K562 (cell line): Measurements from ENCODE around the gene OMP. TPM values are rescaled to one million over a fixed set of nuclear protein-coding genes. Genes with fewer than 3 reads are reported as not detected.

Experiments
- ATAC-seq: fragments of 200-7000 bp; cut with Tn5 transposase; 3 replicates; pipeline ENCODE4 v1.9.1; 2020; ENCODE audit warnings: moderate library complexity
- BruUV-seq: library from RNA; stranded (reverse); fragments of 400-500 nt; replicated peaks from 2 replicates; lab custom pipeline; 2021; lab: Mats Ljungman, UMichigan
- CTCF ChIA-PET: fragments of 300-600 bp; formaldehyde crosslinking; extraction: SDS; loops from one replicate; lab custom pipeline; 2021; ENCODE audit warnings: low intra/inter-chr PET ratio; lab: Yijun Ruan, JAX
- POLR2A ChIA-PET: fragments of 300-600, 350-650 bp; sonication (Branson Sonifier 250); formaldehyde crosslinking; extraction: SDS; loops from one replicate; lab custom pipeline; 2021; ENCODE audit warnings: antibody characterized with exemption, inconsistent platforms; lab: Yijun Ruan, JAX
- DNase-seq, 4 experiments: peaks; one replicate each; pipeline versions ENCODE4 v3.0.0 to v3.0.0-alpha.2; 2011 to 2018; ENCODE audit warnings: low spot score in 3 of 4, mixed read lengths in 3 of 4; ENCODE audit errors: extremely low read depth in 1 of 4
- FAIRE-seq: peaks from 2 replicates; lab custom pipeline; 2011; peaks lifted over from hg19 to GRCh38; lab: Jason Lieb, UNC
- H2AFZ ChIP-seq: 2 replicates; pipeline ENCODE4 v1.6.0; 2011; ENCODE audit warnings: low read depth, low read length, control low read depth, inconsistent platforms
- H3K27ac ChIP-seq: fragments of 200-600 bp; 3 replicates; pipeline ENCODE4 v1.8.0; 2011; ENCODE audit warnings: low read depth, mild to moderate bottlenecking, control low read depth, inconsistent platforms, low read length, moderate library complexity, mixed read lengths; ENCODE audit errors: extremely low read depth
- H3K27me3 ChIP-seq, 2 experiments: fragments of 300-600 bp in 1 of 2; 2 replicates in 1 of 2; 3 replicates in 1 of 2; pipeline versions ENCODE4 v1.6.0 to v1.8.0; 2011; ENCODE audit warnings: inconsistent platforms in 2 of 2, low read length in 2 of 2, mild to moderate bottlenecking in 1 of 2, mixed read lengths in 1 of 2, moderate library complexity in 1 of 2; ENCODE audit not compliant: control insufficient read depth in 2 of 2, insufficient read depth in 2 of 2
- H3K36me3 ChIP-seq: fragments of 300-600 bp; 3 replicates; pipeline ENCODE4 v1.8.0; 2011; ENCODE audit warnings: mild to moderate bottlenecking, low read length, inconsistent platforms; ENCODE audit not compliant: control insufficient read depth, insufficient read depth
- H3K4me1 ChIP-seq, 2 experiments: fragments of 200-600 bp in 1 of 2; replicated peaks in 1 of 2; 2 replicates in 1 of 2; 3 replicates in 1 of 2; pipeline versions ENCODE4 v1.5.1 to v1.8.0; 2011; ENCODE audit warnings: inconsistent platforms in 2 of 2, low read length in 2 of 2, mild to moderate bottlenecking in 1 of 2, mixed read lengths in 1 of 2, moderate library complexity in 1 of 2; ENCODE audit not compliant: control insufficient read depth in 2 of 2, insufficient read depth in 2 of 2
- H3K4me2 ChIP-seq: 2 replicates; pipeline ENCODE4 v1.6.1; 2011; ENCODE audit warnings: low read length, control low read depth, inconsistent platforms, mixed read lengths; ENCODE audit not compliant: insufficient read depth
- H3K4me3 ChIP-seq: fragments of 200-600 bp; sonication (generic), shearing (Covaris generic); 2 replicates; pipeline ENCODE4 v1.5.1; 2016; ENCODE audit warnings: control low read depth, inconsistent platforms
- H3K79me2 ChIP-seq: fragments of 200-600 bp; 3 replicates; pipeline ENCODE4 v1.8.0; 2011; ENCODE audit warnings: low read length, inconsistent platforms; ENCODE audit not compliant: control insufficient read depth, insufficient read depth
- H3K9ac ChIP-seq, 2 experiments: 2 replicates each; pipeline versions ENCODE4 v1.6.0 to v1.6.1; 2011; ENCODE audit warnings: low read depth in 2 of 2, low read length in 2 of 2, control low read depth in 1 of 2, inconsistent platforms in 1 of 2, mild to moderate bottlenecking in 1 of 2, mixed read lengths in 1 of 2; ENCODE audit not compliant: insufficient read depth in 1 of 2
- H3K9me1 ChIP-seq: one replicate; pipeline ENCODE4 v1.6.0; 2011; ENCODE audit warnings: inconsistent platforms, mild to moderate bottlenecking, low read length, moderate library complexity; ENCODE audit not compliant: control insufficient read depth, insufficient read depth
- H3K9me3 ChIP-seq: replicated peaks from 2 replicates; pipeline ENCODE4 v1.5.1; 2011; ENCODE audit warnings: low read depth, low read length, inconsistent platforms; ENCODE audit not compliant: control insufficient read depth, insufficient read depth
- H4K20me1 ChIP-seq: replicated peaks from 2 replicates; pipeline ENCODE4 v1.6.1; 2011; ENCODE audit warnings: low read length, inconsistent platforms, mixed read lengths; ENCODE audit not compliant: control insufficient read depth, insufficient read depth
- ARHGAP35 ChIP-seq: fragments of 450-650 bp; IDR thresholded peaks from 2 replicates; pipeline ENCODE4 v1.6.1; 2018; ENCODE audit not compliant: partially characterized antibody
- NFIX ChIP-seq: fragments of 250-450 bp; sonication (Bioruptor Pico); IDR thresholded peaks from 2 replicates; pipeline ENCODE4 v1.4.0; 2020; ENCODE audit warnings: low read depth, mild to moderate bottlenecking, moderate library complexity
- NFYB ChIP-seq: IDR thresholded peaks from 2 replicates; pipeline ENCODE4 v1.6.1; 2011; ENCODE audit warnings: mild to moderate bottlenecking, moderate library complexity; ENCODE audit not compliant: insufficient read length; ENCODE audit errors: extremely low read depth
- RBBP5 ChIP-seq: fragments of 200-600 bp; sonication (generic); IDR thresholded peaks from 2 replicates; pipeline ENCODE4 v1.6.1; 2012; ENCODE audit warnings: borderline replicate concordance, mild to moderate bottlenecking, low read length, control low read depth, inconsistent platforms; ENCODE audit not compliant: insufficient read depth, poor library complexity, severe bottlenecking
- REST ChIP-seq, 2 experiments: fragments of 450-650 bp; formaldehyde crosslinking in 1 of 2; IDR thresholded peaks; 2 replicates each; pipeline versions ENCODE4 v1.4.0 to v1.6.1; 2014 to 2020; ENCODE audit warnings: mild to moderate bottlenecking in 2 of 2, borderline replicate concordance in 1 of 2, low read depth in 1 of 2
- ZBTB49 ChIP-seq: sonication (generic); formaldehyde crosslinking; IDR thresholded peaks from 2 replicates; pipeline ENCODE4 v1.8.0; 2022; ENCODE audit warnings: missing genetic modification reagents, mild to moderate bottlenecking, borderline replicate concordance
- ZNF174 ChIP-seq: fragments of 250-450 bp; sonication (Bioruptor Pico); IDR thresholded peaks from 2 replicates; pipeline ENCODE4 v1.4.0; 2020; ENCODE audit warnings: mild to moderate bottlenecking
- ZNF217 ChIP-seq: sonication (generic); formaldehyde crosslinking; IDR thresholded peaks from 2 replicates; pipeline ENCODE4 v1.8.0; 2022; ENCODE audit warnings: mild to moderate bottlenecking, missing genetic modification reagents
- ZNF707 ChIP-seq: fragments of 250-450 bp; sonication (Bioruptor Pico); conservative IDR thresholded peaks from 2 replicates; pipeline ENCODE4 v1.8.0; 2022; ENCODE audit warnings: inconsistent platforms, mild to moderate bottlenecking, moderate library complexity
- WGBS: fragments of 100-300 bp; shearing (Covaris generic); methylation state at CpG from one replicate; pipeline ENCODE4 v1.1.6; 2016; ENCODE audit warnings: low coverage, mixed read lengths; ENCODE audit not compliant: insufficient coverage; ENCODE audit errors: missing lambda C conversion rate; 5-methylcytosine and 5-hydroxymethylcytosine counted together
- in situ Hi-C: fragments of 300-500 bp; cut with MboI; formaldehyde crosslinking; loops from 4 replicates; pipeline ENCODE4 v1.15.0; 2018; ENCODE audit warnings: inconsistent platforms, mixed read lengths
- intact Hi-C: fragments of 100-400 bp; cut with micrococcal nuclease; formaldehyde crosslinking; loops from 2 replicates; pipeline ENCODE4 v1.14.2; 2022
- polyA plus RNA-seq, 8 experiments: library from polyadenylated mRNA; depleted of rRNA in 4 of 8; stranded (reverse) in 5 of 8; unstranded in 3 of 8; fragments of >200 nt; fragmentation: Nextera tagmentation in 2 of 8; fragmentation: Illumina TruSeq in 1 of 8; extraction: Ambion mirVana in 2 of 8; extraction: Trizol in 1 of 8; gene quantifications; 2 replicates each; pipeline versions ENCODE4 v1.2.1 to v1.2.3, GENCODE V29; 2011 to 2014; ENCODE audit warnings: inconsistent platforms in 1 of 8, missing spikeins in 1 of 8
- total RNA-seq, 7 experiments: library from RNA; depleted of rRNA in 6 of 7; stranded (reverse); fragments of >200 nt in 6 of 7; fragmentation: Illumina TruSeq in 2 of 7; extraction: Trizol in 2 of 7; gene quantifications; 2 replicates each; pipeline versions ENCODE4 v1.2.1 to v1.2.3, GENCODE V29; 2011 to 2021; ENCODE audit warnings: low replicate concordance in 1 of 7

Gene OMP
- total and polyA plus RNA-seq, 9 of the 15 experiments (the other 6 are each of a cell fraction or from before 2014, with no cell fraction given) = not detected

GRCh38 chr11:77084581-77085191 is 18.0 kb upstream of the OMP start (continued):
- TF ChIP-seq ZBTB49 = no peak
- TF ChIP-seq ARHGAP35 = no peak
- TF ChIP-seq ZNF217 (CRISPR knock-in tag) = no peak
- no peak for TF ChIP-seq ZNF707 (CRISPR knock-in tag)
- TF ChIP-seq RBBP5 = no peak

- Histone ChIP-seq H3K9me3 (no peaks in the 10 kb centered on the region), H3K4me1 (peaks cover 0 to 20% of the 10 kb centered on the region in 2 experiments; a peak in 3 of 5 replicates), H3K36me3 (no peaks in the 10 kb centered on the region), H3K4me3 (no peak overlapping the region), H3K27ac (no peak overlapping the region), H3K27me3 (peaks cover 0 to 27% of the 10 kb centered on the region in 2 experiments; a peak in 2 of 5 replicates), H2AFZ (no peak overlapping the region), H4K20me1 (peaks cover 4% of the 10 kb centered on the region; the same call in 1 of the 2 replicates), H3K79me2 (no peaks in the 10 kb centered on the region), H3K4me2 (no peak overlapping the region), H3K9me1 (no peaks in the 10 kb centered on the region), H3K9ac (no peak overlapping the region)
- 38% methylated on average over 6 of the region's 6 CpGs for WGBS
- no peak for DNase-seq
- intact Hi-C loops (no loop called here), in situ Hi-C loops (no loop called here)
- FAIRE-seq = no peak
- ChIA-PET CTCF (no interaction called here), POLR2A (no interaction called here)
- no TSS peak for BruUV-seq
- ATAC-seq = no peak
- TF ChIP-seq NFYB (no peak), REST (IDR thresholded peaks at IDR 0.05; ENCODE audit: borderline replicate concordance) (no peak), REST (CRISPR knock-in tag; IDR thresholded peaks at IDR 0.05; ENCODE audit: low read depth) (no peak), ZNF174 (no peak), NFIX (CRISPR knock-in tag) (no peak)
Measured at GRCh38 chr11:77085652-77086051, 17.0 kb upstream of the OMP start.
